ENCODE results near the gene NLRP9. TPM values are rescaled to one million over a fixed set of nuclear protein-coding genes. Genes with fewer than 3 reads are reported as not detected.
A peak's percentile ranks its signal among the peaks of the same experiment; 100 is the strongest.

NLRP9 gene
- total and polyA plus RNA-seq, 7 experiments from 2014 or later: not detected

DNA sequence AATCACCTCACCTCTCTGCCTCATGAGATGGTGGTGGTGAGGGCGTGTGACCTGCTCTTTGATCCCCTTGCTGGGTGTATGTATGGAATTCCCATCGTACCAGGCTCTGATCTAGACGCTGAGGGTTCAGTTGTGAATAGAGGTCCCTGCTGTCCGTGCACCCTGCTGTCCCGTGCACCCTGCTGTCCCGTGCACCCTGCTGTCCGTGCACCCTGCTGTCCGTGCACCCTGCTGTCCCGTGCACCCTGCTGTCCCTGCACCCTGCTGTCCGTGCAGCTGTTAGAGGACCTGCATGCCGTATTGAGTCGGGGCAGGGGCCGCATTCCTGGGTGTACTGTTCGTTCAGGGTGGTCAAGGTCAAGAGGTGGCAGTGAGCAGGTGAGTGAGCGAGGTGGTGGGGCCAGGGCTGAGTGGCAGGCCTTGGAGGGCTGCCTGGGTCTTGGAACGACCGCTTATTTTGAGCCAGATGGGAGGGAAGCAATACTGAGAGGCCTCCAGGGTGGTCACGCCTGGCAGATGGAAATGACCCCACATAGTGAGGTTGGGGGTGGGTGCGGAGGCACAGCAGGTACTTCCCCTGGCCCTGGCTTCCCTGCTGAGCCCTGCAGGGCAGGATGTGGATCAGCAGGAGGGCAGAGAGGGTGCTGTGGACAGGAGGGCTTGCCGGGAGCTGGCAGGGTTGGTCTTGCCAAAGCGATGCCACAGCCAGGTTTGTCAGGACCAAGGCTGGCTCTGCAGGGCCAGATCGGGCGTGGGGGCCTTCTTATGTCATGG lies 67.7 kb downstream of the NLRP9 start:
- intact Hi-C loops (cut with micrococcal nuclease): loop anchor here in 1 of 2 donors (1.0 kb wide), 1 partner anchor 38 kb away; no protein-coding TSS in a partner anchor
- Mint-ChIP-seq H3K4me3 (no peak overlapping the region), H3K27me3 (no peaks in the 10 kb centered on the region), H3K27ac (peak overlapping the region in 2 of 9 donors; percentile 45 to 59), H3K9me3 (no peaks in the 10 kb centered on the region), H3K4me1 (peaks cover 16 to 47% (median 32%) of the 10 kb centered on the region in 7 donors), H3K36me3 (peaks cover 0 to 17% (median 5%) of the 10 kb centered on the region in 5 donors)
- POLR2A ChIA-PET: interaction anchor here (1.0 to 1.1 kb wide), 3 partner anchors 13 to 31 kb away, joined by 3 to 6 read pairs (median 3); no protein-coding TSS in a partner anchor
- DNase-seq (no peak), ATAC-seq (no peak)
- no peaks in the 10 kb centered on the region for H3K9me3 ChIP-seq (ENCODE audit: control insufficient read depth in 2 of 3, low read length in 3 of 3)
- H3K27me3 ChIP-seq (ENCODE audit: control insufficient read depth in 2 of 2, insufficient read depth in 2 of 2, low read length in 2 of 2): no peaks in the 10 kb centered on the region
- peaks cover 11 to 78% (median 35%) of the 10 kb centered on the region in 3 experiments for H3K36me3 ChIP-seq (ENCODE audit: control insufficient read depth in 2 of 3, insufficient read depth in 3 of 3, low read length in 3 of 3)
- peaks cover 7 to 13% of the 10 kb centered on the region in 2 donors for H3K4me1 ChIP-seq (ENCODE audit: control insufficient read depth in 2 of 2, insufficient read depth in 2 of 2, low read length in 2 of 2)
- H3K27ac ChIP-seq (ENCODE audit: low read depth, low read length): no peak overlapping the region
- CTCF ChIA-PET: interaction anchor here (1.1 to 1.3 kb wide), 4 partner anchors 13 to 64 kb away, joined by 3 to 7 read pairs (median 6); no protein-coding TSS in a partner anchor
- no peak overlapping the region for H3K4me3 ChIP-seq (ENCODE audit: low read length)

DNA sequence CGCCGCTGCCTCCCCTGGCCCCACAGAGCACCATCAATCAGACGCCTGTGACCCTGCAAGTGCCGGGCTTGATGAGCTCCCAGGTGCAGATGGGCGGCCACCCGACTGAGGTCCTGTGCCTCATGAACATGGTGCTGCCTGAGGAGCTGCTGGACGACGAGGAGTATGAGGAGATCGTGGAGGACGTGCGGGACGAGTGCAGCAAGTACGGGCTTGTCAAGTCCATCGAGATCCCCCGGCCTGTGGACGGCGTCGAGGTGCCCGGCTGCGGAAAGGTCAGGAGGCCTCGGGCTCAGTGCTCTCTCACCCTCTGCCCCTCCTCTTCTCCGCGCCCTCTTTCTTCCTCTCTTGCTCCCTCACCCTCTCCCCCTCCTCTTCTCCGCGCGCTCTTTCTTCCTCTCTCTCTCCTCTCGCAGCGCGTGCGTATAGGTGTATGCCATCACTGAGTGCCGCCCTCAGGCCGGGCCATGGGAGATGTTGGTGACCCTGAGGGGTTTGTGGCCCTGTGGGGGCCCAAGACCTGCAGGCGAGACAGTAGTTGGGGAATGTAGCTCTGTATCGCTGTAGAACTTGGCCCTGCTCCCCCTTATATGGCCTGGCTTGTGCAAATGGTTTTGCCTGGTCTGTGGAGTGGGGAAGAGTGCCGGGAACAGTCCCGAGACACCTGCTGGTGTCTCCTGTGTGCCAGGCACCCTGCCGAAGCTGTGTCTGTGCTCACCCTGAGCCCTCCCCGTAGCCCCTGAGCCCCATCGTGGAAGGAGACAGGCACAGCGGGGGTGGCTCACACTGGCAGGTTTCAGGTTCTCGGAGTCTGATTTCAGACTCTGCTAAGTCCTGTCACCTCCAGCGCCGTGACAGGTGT lies 68.6 kb downstream of the NLRP9 start:
- H3K27me3 Mint-ChIP-seq: no peaks in the 10 kb centered on the region
- Histone ChIP-seq H3K27ac (ENCODE audit: low read depth, low read length) (no peak overlapping the region), H3K4me1 (ENCODE audit: control insufficient read depth in 2 of 2, insufficient read depth in 2 of 2, low read length in 2 of 2) (peaks cover 7 to 13% of the 10 kb centered on the region in 2 donors), H3K27me3 (ENCODE audit: control insufficient read depth in 2 of 2, insufficient read depth in 2 of 2, low read length in 2 of 2) (no peaks in the 10 kb centered on the region), H3K9me3 (ENCODE audit: control insufficient read depth in 2 of 3, low read length in 3 of 3) (no peaks in the 10 kb centered on the region), H3K36me3 (ENCODE audit: control insufficient read depth in 2 of 3, insufficient read depth in 3 of 3, low read length in 3 of 3) (peaks cover 11 to 84% (median 35%) of the 10 kb centered on the region in 3 experiments), H3K4me3 (ENCODE audit: low read length) (no peak overlapping the region)
- intact Hi-C loops (cut with micrococcal nuclease): no loop called here
- ATAC-seq (no peak), DNase-seq (no peak)
- peak overlapping the region in 1 of 9 donors; percentile 38 for H3K27ac Mint-ChIP-seq
- H3K36me3 Mint-ChIP-seq: peaks cover 0 to 20% (median 5%) of the 10 kb centered on the region in 5 donors
- ChIA-PET POLR2A (no interaction called here), CTCF (no interaction called here)
- peaks cover 16 to 44% (median 30%) of the 10 kb centered on the region in 7 donors for H3K4me1 Mint-ChIP-seq
- no peak overlapping the region for H3K4me3 Mint-ChIP-seq
- H3K9me3 Mint-ChIP-seq: no peaks in the 10 kb centered on the region

DNA sequence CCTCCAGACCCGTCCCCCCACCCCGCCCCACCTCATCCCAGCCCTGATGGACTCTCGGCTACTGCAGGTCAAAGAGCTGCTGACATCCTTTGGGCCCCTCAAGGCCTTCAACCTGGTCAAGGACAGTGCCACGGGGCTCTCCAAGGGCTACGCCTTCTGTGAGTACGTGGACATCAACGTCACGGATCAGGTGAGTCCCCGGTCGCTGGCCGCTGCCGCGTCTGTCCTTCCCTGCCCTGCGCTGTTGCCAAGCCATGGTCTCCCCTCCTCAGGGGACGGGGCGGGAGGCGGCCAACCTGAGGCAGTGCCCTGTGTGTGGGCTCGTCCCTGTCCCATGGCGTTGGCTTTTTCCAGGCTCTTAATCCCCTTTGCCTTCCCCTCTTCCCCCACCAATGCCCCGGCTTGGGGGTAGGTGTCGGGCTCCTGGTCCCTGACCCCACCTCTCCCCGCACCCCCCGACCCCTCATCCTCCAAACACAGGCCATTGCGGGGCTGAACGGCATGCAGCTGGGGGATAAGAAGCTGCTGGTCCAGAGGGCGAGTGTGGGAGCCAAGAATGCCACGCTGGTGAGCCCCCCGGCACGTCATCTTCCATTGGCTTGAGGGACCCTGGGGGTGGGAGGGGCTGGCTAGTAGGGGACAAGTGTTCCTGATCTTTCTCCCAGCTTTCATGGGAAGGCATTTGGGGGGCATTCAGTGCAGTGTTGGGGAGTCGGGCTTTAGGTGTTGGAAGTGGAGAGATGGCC lies 69.4 kb downstream of the NLRP9 start:
- Histone ChIP-seq H3K9me3 (ENCODE audit: control insufficient read depth in 2 of 3, low read length in 3 of 3) (no peaks in the 10 kb centered on the region), H3K27me3 (ENCODE audit: control insufficient read depth in 2 of 2, insufficient read depth in 2 of 2, low read length in 2 of 2) (no peaks in the 10 kb centered on the region), H3K4me3 (ENCODE audit: low read length) (no peak overlapping the region), H3K4me1 (ENCODE audit: control insufficient read depth in 2 of 2, insufficient read depth in 2 of 2, low read length in 2 of 2) (peaks cover 4 to 10% of the 10 kb centered on the region in 2 donors), H3K27ac (ENCODE audit: low read depth, low read length) (no peak overlapping the region), H3K36me3 (ENCODE audit: control insufficient read depth in 2 of 3, insufficient read depth in 3 of 3, low read length in 3 of 3) (peaks cover 17 to 89% (median 42%) of the 10 kb centered on the region in 3 experiments)
- ChIA-PET POLR2A (interaction anchor here (1.3 kb wide), 1 partner anchor 13 kb away, joined by 5 read pairs; no protein-coding TSS in a partner anchor), CTCF (no interaction called here)
- Mint-ChIP-seq H3K27me3 (no peaks in the 10 kb centered on the region), H3K4me3 (no peak overlapping the region), H3K9me3 (no peaks in the 10 kb centered on the region), H3K4me1 (peaks cover 16 to 46% (median 31%) of the 10 kb centered on the region in 7 donors), H3K27ac (peak overlapping the region in 1 of 9 donors; percentile 38), H3K36me3 (peaks cover 0 to 19% (median 5%) of the 10 kb centered on the region in 5 donors)
- DNase-seq (no peak), ATAC-seq (no peak)
- intact Hi-C loops (cut with micrococcal nuclease): no loop called here

- POLR2A ChIA-PET: interaction anchor here (1.0 to 1.3 kb wide), 2 partner anchors 12 to 14 kb away, joined by 4 to 5 read pairs; partner anchors contain the start of gene U2AF2
These were observed 70.2 kb downstream of the NLRP9 start for GRCh38 chr19:55667958-55668357.

DNA sequence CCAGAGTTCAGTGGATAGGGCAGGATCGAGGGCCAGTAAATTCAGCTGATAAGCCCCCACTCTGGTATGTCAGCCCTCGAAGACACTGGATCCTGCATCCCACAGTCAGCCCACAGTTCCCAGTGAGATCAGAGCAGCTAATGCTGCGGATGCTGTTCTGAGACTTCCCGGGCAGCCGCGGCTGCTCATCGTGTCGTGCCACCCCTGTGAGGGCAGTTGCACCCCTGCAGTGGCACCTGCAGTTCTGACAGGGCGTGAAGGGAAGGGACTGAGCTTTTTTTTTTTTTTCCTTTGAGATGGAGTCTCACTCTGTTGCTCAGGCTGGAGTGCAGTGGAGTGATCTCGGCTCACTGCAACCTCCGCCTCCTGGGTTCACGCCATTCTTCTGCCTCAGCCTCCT lies 70.7 kb downstream of the NLRP9 start:
- peaks cover 4 to 10% of the 10 kb centered on the region in 2 donors for H3K4me1 ChIP-seq (ENCODE audit: control insufficient read depth in 2 of 2, insufficient read depth in 2 of 2, low read length in 2 of 2)
- peaks cover 7 to 31% (median 13%) of the 10 kb centered on the region in 5 donors for H3K36me3 Mint-ChIP-seq
- ChIA-PET POLR2A (interaction anchor here (1.0 to 1.3 kb wide), 2 partner anchors 11 to 13 kb away, joined by 4 to 5 read pairs; partner anchors contain the start of gene U2AF2), CTCF (interaction anchor here (0.7 kb wide), 1 partner anchor 500 kb away, joined by 3 read pairs; no protein-coding TSS in a partner anchor)
- H3K27ac ChIP-seq (ENCODE audit: low read depth, low read length): no peak overlapping the region
- H3K4me1 Mint-ChIP-seq: peaks cover 14 to 59% (median 35%) of the 10 kb centered on the region in 7 donors
- no peaks in the 10 kb centered on the region for H3K27me3 ChIP-seq (ENCODE audit: control insufficient read depth in 2 of 2, insufficient read depth in 2 of 2, low read length in 2 of 2)
- H3K9me3 Mint-ChIP-seq: no peaks in the 10 kb centered on the region
- H3K9me3 ChIP-seq (ENCODE audit: control insufficient read depth in 2 of 3, low read length in 3 of 3): no peaks in the 10 kb centered on the region
- H3K27me3 Mint-ChIP-seq: no peaks in the 10 kb centered on the region
- H3K36me3 ChIP-seq (ENCODE audit: control insufficient read depth in 2 of 3, insufficient read depth in 3 of 3, low read length in 3 of 3): peaks cover 30 to 94% (median 54%) of the 10 kb centered on the region in 3 experiments
- DNase-seq (no peak), ATAC-seq (no peak)
- no peak overlapping the region for H3K4me3 Mint-ChIP-seq
- H3K27ac Mint-ChIP-seq: peak overlapping the region in 1 of 9 donors; percentile 38
- intact Hi-C loops (cut with micrococcal nuclease): no loop called here
- H3K4me3 ChIP-seq (ENCODE audit: low read length): no peak overlapping the region

More at GRCh38 chr19:55667958-55668357, 70.2 kb downstream of the NLRP9 start:
- CTCF ChIA-PET: interaction anchor here (0.7 kb wide), 1 partner anchor 501 kb away, joined by 3 read pairs; no protein-coding TSS in a partner anchor
- ATAC-seq: no peak
- no peaks in the 10 kb centered on the region for H3K9me3 Mint-ChIP-seq
- H3K9me3 ChIP-seq (ENCODE audit: control insufficient read depth in 2 of 3, low read length in 3 of 3): no peaks in the 10 kb centered on the region
- H3K4me1 ChIP-seq (ENCODE audit: control insufficient read depth in 2 of 2, insufficient read depth in 2 of 2, low read length in 2 of 2): peaks cover 4 to 10% of the 10 kb centered on the region in 2 donors
- no peak overlapping the region for H3K27ac ChIP-seq (ENCODE audit: low read depth, low read length)
- H3K27ac Mint-ChIP-seq: peak overlapping the region in 1 of 9 donors; percentile 25
- H3K36me3 Mint-ChIP-seq: peaks cover 3 to 26% (median 9%) of the 10 kb centered on the region in 5 donors
- no peak for DNase-seq
- intact Hi-C loops (cut with micrococcal nuclease): no loop called here
- no peak overlapping the region for H3K4me3 ChIP-seq (ENCODE audit: low read length)
- no peaks in the 10 kb centered on the region for H3K27me3 ChIP-seq (ENCODE audit: control insufficient read depth in 2 of 2, insufficient read depth in 2 of 2, low read length in 2 of 2)
- H3K36me3 ChIP-seq (ENCODE audit: control insufficient read depth in 2 of 3, insufficient read depth in 3 of 3, low read length in 3 of 3): peaks cover 25 to 91% (median 50%) of the 10 kb centered on the region in 3 experiments
- no peak overlapping the region for H3K4me3 Mint-ChIP-seq
- H3K4me1 Mint-ChIP-seq: peaks cover 15 to 55% (median 30%) of the 10 kb centered on the region in 7 donors
- no peaks in the 10 kb centered on the region for H3K27me3 Mint-ChIP-seq

DNA sequence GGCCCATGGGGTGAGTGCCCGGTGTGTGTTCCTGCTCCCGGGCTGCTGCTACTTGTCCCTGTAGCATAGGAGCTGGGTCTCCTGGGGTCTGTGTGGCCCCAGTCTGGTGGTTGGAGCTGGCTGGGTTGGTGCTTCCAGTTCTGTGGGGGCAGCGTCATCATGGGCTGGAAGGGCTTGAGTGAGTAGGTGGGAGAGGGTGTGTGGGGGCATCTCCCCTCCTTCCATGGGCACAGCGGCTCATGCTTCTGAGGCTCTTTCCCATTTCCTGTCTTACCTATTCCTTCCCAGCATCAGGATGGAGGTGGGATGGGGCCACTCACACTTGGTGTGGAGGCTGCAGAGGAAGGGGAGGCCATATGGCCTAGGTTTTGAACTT lies 71.2 kb downstream of the NLRP9 start:
- Mint-ChIP-seq H3K9me3 (no peaks in the 10 kb centered on the region), H3K27ac (peak overlapping the region in 1 of 9 donors; percentile 60), H3K4me1 (peaks cover 10 to 57% (median 33%) of the 10 kb centered on the region in 7 donors), H3K36me3 (peaks cover 9 to 29% (median 15%) of the 10 kb centered on the region in 5 donors), H3K4me3 (no peak overlapping the region), H3K27me3 (no peaks in the 10 kb centered on the region)
- intact Hi-C loops (cut with micrococcal nuclease): no loop called here
- ATAC-seq (no peak), DNase-seq (no peak)
- ChIA-PET CTCF (no interaction called here), POLR2A (no interaction called here)
- Histone ChIP-seq H3K4me1 (ENCODE audit: control insufficient read depth in 2 of 2, insufficient read depth in 2 of 2, low read length in 2 of 2) (peaks cover 4 to 11% of the 10 kb centered on the region in 2 donors), H3K27ac (ENCODE audit: low read depth, low read length) (peak overlapping the region; percentile 34), H3K27me3 (ENCODE audit: control insufficient read depth in 2 of 2, insufficient read depth in 2 of 2, low read length in 2 of 2) (no peaks in the 10 kb centered on the region), H3K36me3 (ENCODE audit: control insufficient read depth in 2 of 3, insufficient read depth in 3 of 3, low read length in 3 of 3) (peaks cover 32 to 95% (median 57%) of the 10 kb centered on the region in 3 experiments), H3K9me3 (ENCODE audit: control insufficient read depth in 2 of 3, low read length in 3 of 3) (no peaks in the 10 kb centered on the region), H3K4me3 (ENCODE audit: low read length) (no peak overlapping the region)

All from naive thymus-derived CD4-positive, alpha-beta T cell (primary cell).